ENCODE measurements around the gene UBASH3B. TPM values are rescaled to one million over a fixed set of nuclear protein-coding genes. Genes with fewer than 3 reads are reported as not detected.

UBASH3B gene
- total RNA-seq, 1 donor = 21.4 TPM

DNA sequence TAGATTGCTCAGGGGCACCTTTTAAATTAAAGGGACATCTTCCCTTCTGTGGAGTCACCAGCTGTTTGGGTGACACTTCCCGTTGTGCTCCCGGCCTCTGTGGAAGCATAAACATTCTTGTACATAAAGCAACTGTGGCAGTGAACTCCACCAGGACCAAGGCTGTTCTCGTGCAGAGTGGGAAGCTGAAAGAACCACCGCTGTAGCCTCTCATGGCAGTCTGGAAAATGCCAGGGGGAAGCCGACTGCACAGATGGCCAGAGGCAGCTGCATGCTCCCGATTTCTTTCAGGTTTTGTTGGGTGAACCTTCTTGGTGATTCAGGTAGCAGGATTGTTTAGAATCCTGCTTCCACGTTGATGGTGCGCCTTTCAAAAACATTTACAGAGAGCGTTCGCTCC lies 10.3 kb downstream of the UBASH3B start:
- no peaks in the 10 kb centered on the region for H3K27me3 ChIP-seq (ENCODE audit: insufficient read depth, low read length)
- TF ChIP-seq, protein P1, sequence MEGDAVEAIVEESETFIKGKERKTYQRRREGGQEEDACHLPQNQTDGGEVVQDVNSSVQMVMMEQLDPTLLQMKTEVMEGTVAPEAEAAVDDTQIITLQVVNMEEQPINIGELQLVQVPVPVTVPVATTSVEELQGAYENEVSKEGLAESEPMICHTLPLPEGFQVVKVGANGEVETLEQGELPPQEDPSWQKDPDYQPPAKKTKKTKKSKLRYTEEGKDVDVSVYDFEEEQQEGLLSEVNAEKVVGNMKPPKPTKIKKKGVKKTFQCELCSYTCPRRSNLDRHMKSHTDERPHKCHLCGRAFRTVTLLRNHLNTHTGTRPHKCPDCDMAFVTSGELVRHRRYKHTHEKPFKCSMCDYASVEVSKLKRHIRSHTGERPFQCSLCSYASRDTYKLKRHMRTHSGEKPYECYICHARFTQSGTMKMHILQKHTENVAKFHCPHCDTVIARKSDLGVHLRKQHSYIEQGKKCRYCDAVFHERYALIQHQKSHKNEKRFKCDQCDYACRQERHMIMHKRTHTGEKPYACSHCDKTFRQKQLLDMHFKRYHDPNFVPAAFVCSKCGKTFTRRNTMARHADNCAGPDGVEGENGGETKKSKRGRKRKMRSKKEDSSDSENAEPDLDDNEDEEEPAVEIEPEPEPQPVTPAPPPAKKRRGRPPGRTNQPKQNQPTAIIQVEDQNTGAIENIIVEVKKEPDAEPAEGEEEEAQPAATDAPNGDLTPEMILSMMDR (IDR thresholded peaks at IDR 0.05; ENCODE audit: extremely low read depth, low read depth, low read length) = no peak
- H3K36me3 ChIP-seq (ENCODE audit: insufficient read depth, low read length) = peaks cover 3% of the 10 kb centered on the region
- DNase-seq (ENCODE audit: insufficient read length, low spot score, missing footprints) = no peak
- no peak overlapping the region for H2AFZ ChIP-seq (ENCODE audit: low read length)
- H4K20me1 ChIP-seq (ENCODE audit: insufficient read depth, low read length) = peaks cover 29% of the 10 kb centered on the region
- no peak overlapping the region for H3K4me3 ChIP-seq (ENCODE audit: insufficient read depth, low read length)
- peaks cover 92% of the 10 kb centered on the region for H3K79me2 ChIP-seq (ENCODE audit: insufficient read depth, low read length)
- peaks cover 2% of the 10 kb centered on the region for H3K9me3 ChIP-seq (ENCODE audit: low read depth, low read length)
- H3K4me2 ChIP-seq (ENCODE audit: insufficient read depth, low read length) = no peak overlapping the region
- no peak overlapping the region for H3K27ac ChIP-seq (ENCODE audit: low read depth, low read length)
- peaks cover 22% of the 10 kb centered on the region for H3K4me1 ChIP-seq (ENCODE audit: insufficient read depth, low read length)

DNA sequence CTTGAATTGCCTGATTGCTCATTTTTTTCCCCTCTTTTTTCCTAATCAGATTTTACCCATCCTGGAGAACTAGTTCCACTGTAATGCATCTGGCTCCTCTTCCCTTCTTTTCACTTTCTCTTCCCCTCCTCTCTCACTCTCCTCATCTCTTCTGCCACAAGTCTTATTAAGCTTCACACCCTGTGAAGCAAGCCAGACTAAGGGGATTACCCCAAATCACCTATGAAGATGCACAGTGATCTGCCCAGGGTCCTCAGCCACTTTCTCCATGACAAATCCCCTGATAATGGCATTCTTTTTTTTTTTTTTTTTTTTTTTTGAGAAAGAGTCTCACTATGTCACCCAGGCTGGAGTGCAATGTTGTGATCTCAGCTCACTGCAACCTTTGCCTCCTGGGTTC lies 11.2 kb downstream of the UBASH3B start:
- Histone ChIP-seq H3K4me3 (ENCODE audit: insufficient read depth, low read length) (no peak overlapping the region), H3K9me3 (ENCODE audit: low read depth, low read length) (peaks cover 2% of the 10 kb centered on the region), H3K79me2 (ENCODE audit: insufficient read depth, low read length) (peaks cover 92% of the 10 kb centered on the region), H3K36me3 (ENCODE audit: insufficient read depth, low read length) (peaks cover 5% of the 10 kb centered on the region), H2AFZ (ENCODE audit: low read length) (no peak overlapping the region), H3K27me3 (ENCODE audit: insufficient read depth, low read length) (no peaks in the 10 kb centered on the region), H3K4me2 (ENCODE audit: insufficient read depth, low read length) (no peak overlapping the region), H3K4me1 (ENCODE audit: insufficient read depth, low read length) (peaks cover 21% of the 10 kb centered on the region), H4K20me1 (ENCODE audit: insufficient read depth, low read length) (peaks cover 26% of the 10 kb centered on the region), H3K27ac (ENCODE audit: low read depth, low read length) (no peak overlapping the region)
- no peak for DNase-seq (ENCODE audit: insufficient read length, low spot score, missing footprints)
- TF ChIP-seq, protein P1 (IDR thresholded peaks at IDR 0.05; ENCODE audit: extremely low read depth, low read depth, low read length) = no peak

DNA sequence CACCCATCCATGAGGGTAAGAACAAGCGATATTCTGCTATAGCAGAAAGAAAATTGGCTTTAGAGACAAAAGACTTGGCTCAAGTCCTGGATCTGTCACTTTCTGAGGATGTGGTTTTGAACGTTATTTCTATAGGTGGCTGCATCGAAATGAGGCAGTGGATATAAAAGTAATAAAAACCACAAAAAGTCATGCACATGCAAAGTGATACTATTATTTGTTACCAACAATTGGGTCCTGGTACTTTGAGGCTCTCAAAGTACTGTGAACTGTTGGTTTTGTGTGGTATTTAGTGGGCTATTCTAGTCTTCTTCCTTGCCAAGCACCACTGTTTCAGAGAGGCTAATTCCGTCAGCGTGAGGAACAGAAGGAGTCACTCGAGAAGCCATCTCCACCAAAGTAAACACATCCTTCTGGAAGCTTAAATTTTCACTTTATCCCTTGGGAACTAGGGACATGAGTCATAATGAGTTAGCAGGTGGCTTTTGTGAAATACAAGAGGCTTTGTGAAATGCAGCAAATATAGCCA lies 13.1 kb downstream of the UBASH3B start:
- TF ChIP-seq, protein P1 (IDR thresholded peaks at IDR 0.05; ENCODE audit: extremely low read depth, low read depth, low read length) = no peak
- Histone ChIP-seq H2AFZ (ENCODE audit: low read length) (no peak overlapping the region), H3K27ac (ENCODE audit: low read depth, low read length) (peak overlapping the region; percentile 53), H3K79me2 (ENCODE audit: insufficient read depth, low read length) (peaks cover 94% of the 10 kb centered on the region), H3K4me1 (ENCODE audit: insufficient read depth, low read length) (peaks cover 29% of the 10 kb centered on the region), H3K9me3 (ENCODE audit: low read depth, low read length) (peaks cover 2% of the 10 kb centered on the region), H3K4me3 (ENCODE audit: insufficient read depth, low read length) (no peak overlapping the region), H3K4me2 (ENCODE audit: insufficient read depth, low read length) (peak overlapping the region; percentile 31), H4K20me1 (ENCODE audit: insufficient read depth, low read length) (peaks cover 21% of the 10 kb centered on the region), H3K36me3 (ENCODE audit: insufficient read depth, low read length) (peaks cover 10% of the 10 kb centered on the region), H3K27me3 (ENCODE audit: insufficient read depth, low read length) (no peaks in the 10 kb centered on the region)
- DNase-seq (ENCODE audit: insufficient read length, low spot score, missing footprints) = peak; percentile 90

DNA sequence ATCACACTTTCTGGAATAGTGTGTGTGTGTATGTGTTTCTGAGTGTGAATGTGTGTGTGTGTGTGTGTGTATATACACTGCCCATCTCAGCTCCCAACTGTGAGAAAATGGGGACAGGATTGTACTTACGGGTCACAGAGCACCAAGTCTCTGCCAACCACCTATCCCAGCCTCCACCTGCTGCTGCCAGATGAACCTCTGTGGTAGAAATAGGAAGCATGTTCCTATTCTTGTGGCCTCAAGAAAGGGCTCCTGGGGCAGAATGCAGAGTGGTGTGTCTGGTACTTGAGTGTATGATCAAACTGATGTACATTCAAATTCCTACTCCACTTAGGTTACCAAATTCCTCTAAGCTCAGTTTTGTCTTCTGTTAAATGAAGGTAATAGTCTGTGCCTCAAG lies 14.6 kb downstream of the UBASH3B start:
- Histone ChIP-seq H3K27me3 (ENCODE audit: insufficient read depth, low read length) (no peaks in the 10 kb centered on the region), H2AFZ (ENCODE audit: low read length) (no peak overlapping the region), H3K4me3 (ENCODE audit: insufficient read depth, low read length) (no peak overlapping the region), H3K27ac (ENCODE audit: low read depth, low read length) (no peak overlapping the region), H3K9me3 (ENCODE audit: low read depth, low read length) (peaks cover 2% of the 10 kb centered on the region), H3K79me2 (ENCODE audit: insufficient read depth, low read length) (peaks cover 92% of the 10 kb centered on the region), H3K4me2 (ENCODE audit: insufficient read depth, low read length) (no peak overlapping the region), H4K20me1 (ENCODE audit: insufficient read depth, low read length) (peaks cover 16% of the 10 kb centered on the region), H3K36me3 (ENCODE audit: insufficient read depth, low read length) (peaks cover 10% of the 10 kb centered on the region), H3K4me1 (ENCODE audit: insufficient read depth, low read length) (peaks cover 24% of the 10 kb centered on the region)
- TF ChIP-seq, protein P1 (IDR thresholded peaks at IDR 0.05; ENCODE audit: extremely low read depth, low read depth, low read length) = no peak
- DNase-seq (ENCODE audit: insufficient read length, low spot score, missing footprints) = no peak

All from osteoblast (primary cell).